HG03558 (cell line): Measurements from ENCODE around the gene DERA.
"Not testable (repeated sequence)": the region's sequence is repeated elsewhere in the genome, so short reads cannot be mapped to it uniquely, and the experiment has no call there.

ENCODE experiments used
- ATAC-seq: cut with Tn5 transposase; IDR thresholded peaks from one replicate; pipeline ENCODE4 v1.9.1; 2021; ENCODE audit warnings: moderate number of reproducible peaks; ENCODE audit not compliant: unreplicated experiment; ENCODE audit errors: extremely low read depth

The DERA gene

GRCh38 chr12:15899282-15899870, 11.8 kb upstream of the DERA start:
- no peak for ATAC-seq

DNA sequence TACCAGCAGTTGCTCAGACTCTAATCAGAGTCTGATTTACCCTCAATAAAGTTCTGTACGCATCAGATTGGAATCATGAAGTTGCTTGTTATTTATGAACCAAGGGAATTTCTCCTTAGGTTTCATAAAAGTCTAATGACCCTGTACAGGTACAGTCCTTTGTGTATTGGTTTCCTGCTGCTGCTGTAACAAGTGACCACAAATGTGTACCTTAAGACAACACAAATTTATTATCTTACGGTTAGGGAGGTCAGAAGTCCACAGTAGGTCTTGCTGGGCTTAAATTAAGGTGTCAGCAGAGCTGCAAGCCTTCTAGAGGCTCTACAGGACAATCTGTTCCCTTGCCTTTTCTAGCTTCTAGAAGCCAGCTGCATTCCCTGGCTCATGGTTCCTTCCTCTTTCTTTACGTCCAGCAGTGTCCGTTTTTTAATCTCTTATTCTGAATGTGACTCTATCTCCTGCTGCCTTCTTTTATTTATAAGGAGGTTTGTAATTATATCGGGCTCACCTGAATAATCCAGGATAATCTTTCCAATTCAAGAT, 6.7 kb upstream of the DERA start:
- no peak for ATAC-seq

- ATAC-seq: no peak
Observed at GRCh38 chr12:15910468-15910863, 666 bp upstream of the DERA start.

GRCh38 chr12:15911931-15912330, 799 bp downstream of the DERA start:
- not testable (repeated sequence) for ATAC-seq

GRCh38 chr12:15914131-15914530, 3.0 kb downstream of the DERA start:
- not testable (repeated sequence) for ATAC-seq

DNA sequence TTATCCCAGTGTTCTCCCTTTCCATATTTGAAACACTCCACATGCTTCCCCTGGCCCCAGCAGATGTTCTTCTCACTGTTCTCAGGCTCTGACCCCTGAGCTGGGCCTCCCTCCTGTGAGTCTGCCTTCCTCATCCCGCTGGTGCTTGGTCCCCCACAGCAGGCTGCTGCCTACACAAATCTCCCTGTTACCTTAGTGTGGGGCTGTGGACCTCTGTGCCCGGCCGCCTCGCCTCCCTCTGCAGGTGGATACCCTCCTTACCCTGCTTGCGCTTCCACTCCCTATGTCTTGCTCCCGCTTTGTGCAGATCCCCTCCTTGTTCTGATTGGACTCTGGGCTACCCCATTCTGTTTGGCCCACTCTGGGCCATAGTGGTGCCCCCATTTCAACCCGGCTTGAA, 6.9 kb downstream of the DERA start:
- no peak for ATAC-seq

DNA sequence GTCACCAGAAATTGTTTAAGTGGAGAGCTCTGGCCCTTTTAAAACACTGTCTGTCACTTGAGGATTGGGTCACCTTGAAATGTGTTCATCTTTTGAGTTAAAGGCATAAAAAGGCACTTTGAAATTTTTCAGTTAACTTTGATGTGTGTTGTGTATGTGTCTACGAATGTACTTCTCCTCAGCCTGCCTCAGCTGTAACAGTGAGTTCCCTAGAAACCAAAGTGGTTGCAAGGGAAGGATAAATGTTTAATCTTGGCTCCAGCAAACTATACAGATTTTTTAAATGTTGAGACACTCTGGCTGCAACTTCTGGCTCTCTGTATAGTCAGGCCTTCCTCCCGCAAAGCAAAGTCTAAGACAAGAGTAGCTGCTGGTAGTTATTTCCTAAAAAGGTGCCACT, 8.3 kb downstream of the DERA start:
- ATAC-seq: no peak

DNA sequence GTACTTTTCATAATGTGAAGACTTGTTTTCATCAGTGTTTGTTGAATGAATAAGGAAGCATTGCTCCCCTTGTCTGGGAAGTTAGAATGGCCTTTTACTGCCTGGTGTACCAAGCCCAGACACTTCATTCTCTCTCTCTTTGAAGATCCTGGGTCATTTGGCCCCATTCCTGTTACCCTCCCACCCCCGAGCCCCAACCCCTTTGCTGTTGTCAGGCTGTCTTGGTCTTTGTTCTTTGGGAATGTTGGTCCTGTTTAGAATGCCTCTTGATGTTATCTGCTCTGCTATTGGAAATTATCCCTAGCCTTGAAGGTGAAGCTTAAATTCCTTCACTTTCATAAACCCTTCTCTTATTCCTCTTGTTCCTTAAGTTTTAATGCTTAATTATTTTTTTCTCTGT, 13.8 kb downstream of the DERA start:
- no peak for ATAC-seq

DNA sequence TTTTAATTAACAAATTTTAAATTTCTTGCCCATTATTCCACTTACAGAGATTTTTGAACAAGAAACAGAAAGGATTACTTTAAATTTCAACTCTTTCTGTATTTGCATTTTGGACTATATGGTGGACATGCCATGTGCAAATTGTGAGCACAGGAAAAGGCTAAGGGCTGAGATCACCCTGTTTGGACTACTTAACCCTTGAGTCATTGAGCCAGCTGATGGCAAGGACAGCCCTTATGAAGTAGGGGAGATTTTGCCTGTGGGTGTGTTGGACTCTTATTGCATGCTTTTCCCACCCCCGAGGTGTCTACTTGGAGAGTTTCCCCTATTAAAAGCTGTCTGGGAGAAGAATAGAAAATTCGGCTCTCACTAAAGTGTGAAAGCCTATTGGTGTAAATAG, 17.2 kb downstream of the DERA start:
- ATAC-seq: no peak

DNA sequence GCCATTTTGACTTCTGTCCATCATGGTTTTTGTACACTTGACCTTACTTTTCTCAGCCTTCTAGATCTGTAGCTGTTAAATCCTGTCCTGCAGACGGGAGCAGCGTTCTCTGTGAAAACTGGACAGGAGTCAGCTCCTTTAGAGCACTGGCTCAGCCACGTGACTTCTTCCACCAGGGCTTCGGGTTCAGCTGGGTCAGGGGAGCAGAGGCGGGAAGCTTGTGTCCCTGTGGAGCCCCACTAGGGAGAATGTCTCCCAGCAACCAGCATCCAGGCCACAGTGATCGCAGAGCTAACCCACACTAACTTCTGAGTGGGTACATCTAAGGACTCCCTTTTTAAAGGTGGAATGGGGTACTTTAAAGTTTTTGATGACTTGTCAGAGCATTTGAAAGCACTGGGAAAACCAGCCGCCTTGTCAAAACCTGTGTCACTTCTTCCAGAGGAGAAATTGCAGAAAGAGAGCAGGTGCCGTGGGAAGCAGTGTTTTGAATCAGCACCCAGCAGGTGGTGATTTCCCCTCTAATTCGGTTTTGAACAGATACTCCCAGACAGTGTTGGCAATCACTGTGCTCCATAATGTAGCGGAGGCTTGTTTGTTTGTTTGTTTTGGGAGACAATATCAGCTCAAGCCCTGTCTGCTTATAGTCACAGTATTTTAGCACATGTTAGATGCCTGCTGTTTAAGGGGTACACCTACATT, 17.9 kb downstream of the DERA start:
- ATAC-seq: no peak

- ATAC-seq: peak; percentile 44
Observed at GRCh38 chr12:15931590-15932053, 20.5 kb downstream of the DERA start.

- ATAC-seq: no peak
Observed at GRCh38 chr12:15932327-15932726, 21.2 kb downstream of the DERA start.

- no peak for ATAC-seq
Observed at GRCh38 chr12:15932971-15933370, 21.8 kb downstream of the DERA start.

GRCh38 chr12:15933751-15934150, 22.6 kb downstream of the DERA start:
- no peak for ATAC-seq

DNA sequence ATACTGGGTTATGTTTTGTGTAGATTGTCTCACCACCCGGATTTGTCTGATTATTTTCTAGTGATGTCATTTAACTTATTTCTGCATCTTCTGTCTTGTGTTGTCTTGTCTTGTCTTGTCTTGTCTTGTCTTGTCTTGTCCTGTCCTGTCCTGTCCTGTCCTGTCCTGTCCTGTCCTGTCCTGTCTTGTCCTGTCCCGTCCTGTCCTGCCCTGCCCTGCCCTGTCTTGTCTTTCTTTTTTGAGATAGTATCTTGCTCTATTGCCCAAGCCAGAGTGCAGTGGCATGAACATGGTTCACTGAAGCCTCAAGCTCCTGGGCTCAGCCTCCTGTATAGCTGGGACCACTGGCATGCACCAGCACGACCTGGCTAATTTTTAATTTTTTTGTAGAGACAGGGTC, 25.6 kb downstream of the DERA start:
- no peak for ATAC-seq

GRCh38 chr12:15937902-15938301, 26.8 kb downstream of the DERA start:
- ATAC-seq: no peak

GRCh38 chr12:15939111-15939510, 28.0 kb downstream of the DERA start:
- ATAC-seq: no peak

DNA sequence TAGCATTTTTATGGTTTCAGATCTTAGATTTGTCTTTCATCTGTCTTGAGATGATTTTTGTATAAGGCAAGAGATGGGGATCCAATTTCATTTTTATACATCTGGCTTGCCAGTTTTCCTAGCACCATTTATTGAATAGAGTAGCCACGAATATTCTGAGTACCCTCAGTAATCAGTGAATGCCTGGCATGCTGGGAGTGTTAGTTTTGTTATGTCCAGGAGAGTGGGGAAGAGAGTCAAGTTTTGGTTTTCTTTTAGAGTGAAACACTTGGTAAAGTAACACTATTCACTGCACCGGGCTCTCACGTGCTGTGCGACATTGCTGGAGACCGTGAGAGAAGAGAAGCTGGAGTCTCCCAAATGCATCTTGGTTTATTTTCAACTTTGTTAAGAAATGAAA, 31.3 kb downstream of the DERA start:
- ATAC-seq: no peak

DNA sequence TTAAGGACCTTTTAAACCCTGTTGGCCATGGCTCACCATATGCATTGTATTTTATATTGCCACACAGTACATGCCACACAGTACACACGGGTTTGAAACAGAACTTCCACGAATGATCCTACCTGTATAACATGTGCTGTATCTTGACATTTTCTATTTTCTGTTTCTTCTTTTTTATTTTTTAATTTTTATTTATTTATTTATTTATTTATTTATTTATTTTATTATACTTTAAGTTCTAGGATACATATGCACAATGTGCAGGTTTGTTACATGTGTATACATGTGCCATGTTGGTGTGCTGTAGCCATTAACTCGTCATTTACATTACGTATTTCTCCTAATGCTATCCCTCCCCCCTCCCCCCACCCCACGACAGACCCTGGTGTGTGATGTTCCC, 32.4 kb downstream of the DERA start:
- not testable (repeated sequence) for ATAC-seq

GRCh38 chr12:15948461-15948860, 37.3 kb downstream of the DERA start:
- ATAC-seq: not testable (repeated sequence)

DNA sequence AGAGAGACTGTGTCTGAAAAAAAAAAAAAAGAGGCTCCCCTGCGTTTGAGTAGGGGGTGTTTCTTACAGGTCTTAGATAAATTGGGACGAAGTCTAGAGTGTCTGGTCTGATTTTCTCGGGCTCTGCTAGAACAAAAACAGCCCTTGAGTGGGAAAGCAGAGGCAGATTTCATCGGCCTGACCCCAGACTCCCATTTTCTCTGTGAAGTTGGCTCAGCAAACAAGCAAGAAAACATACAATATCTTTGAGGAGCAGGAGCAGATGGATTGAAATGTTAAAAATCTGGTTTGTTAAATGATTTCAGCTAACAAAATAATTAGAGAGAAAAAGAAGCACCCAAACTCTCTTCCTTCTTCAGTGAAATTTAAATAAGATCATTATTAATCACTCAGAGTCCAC, 44.1 kb downstream of the DERA start:
- ATAC-seq: no peak

- no peak for ATAC-seq
Observed at GRCh38 chr12:15956010-15956409, 44.9 kb downstream of the DERA start.
